GM12878 (cell line): Measurements from ENCODE around the gene CCNH.

Source experiments
- CTCF ChIP-seq, 3 experiments: IDR thresholded peaks in 2 of 3; conservative IDR thresholded peaks in 1 of 3; 2 replicates each; pipeline ENCODE4 v1.5.1; 2011; ENCODE audit warnings: low read depth in 3 of 3, low read length in 3 of 3, mild to moderate bottlenecking in 3 of 3, control low read depth in 2 of 3, moderate library complexity in 2 of 3, inconsistent platforms in 1 of 3, mixed read lengths in 1 of 3; ENCODE audit not compliant: control insufficient read depth in 2 of 3, insufficient read depth in 1 of 3; ENCODE audit errors: extremely low read depth in 1 of 3
- MTA3 ChIP-seq: IDR thresholded peaks from 2 replicates; pipeline ENCODE4 v1.6.1; 2012; ENCODE audit warnings: low read length, inconsistent platforms, borderline replicate concordance

DNA sequence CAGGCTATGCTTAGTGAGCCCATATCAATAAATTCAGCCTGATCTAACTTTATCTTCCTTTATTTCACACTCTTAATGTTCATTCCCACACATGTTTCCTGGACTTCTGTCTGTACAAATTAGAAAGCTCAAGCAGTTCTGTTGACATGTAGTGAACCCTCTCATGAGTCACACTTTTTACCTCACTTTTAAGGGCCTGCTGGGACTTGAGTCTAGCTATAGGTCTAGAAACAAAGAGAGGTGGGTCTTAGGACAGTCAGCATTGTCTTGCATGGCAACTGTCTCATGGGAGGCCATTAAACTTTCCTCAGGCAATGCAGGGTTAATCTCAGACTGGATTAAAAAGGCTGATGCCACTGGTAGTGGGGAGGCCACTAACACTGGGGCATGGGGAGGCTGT, 8.6 kb upstream of the CCNH start:
- TF ChIP-seq CTCF (IDR thresholded peaks at IDR 0.05 in 2 of 3, conservative IDR thresholded peaks at IDR 0.05 in 1 of 3; ENCODE audit: control insufficient read depth in 2 of 3, extremely low read depth in 1 of 3, insufficient read depth in 1 of 3, low read depth in 3 of 3, low read length in 3 of 3) (no peak), MTA3 (no peak)
